ENCODE data around the gene TM9SF4. TPM values are rescaled to one million over a fixed set of nuclear protein-coding genes. Genes with fewer than 3 reads are reported as not detected.

The TM9SF4 gene
- total and polyA plus RNA-seq, 4 donors, result 18.4 to 46.6 (median 38.5) TPM

DNA sequence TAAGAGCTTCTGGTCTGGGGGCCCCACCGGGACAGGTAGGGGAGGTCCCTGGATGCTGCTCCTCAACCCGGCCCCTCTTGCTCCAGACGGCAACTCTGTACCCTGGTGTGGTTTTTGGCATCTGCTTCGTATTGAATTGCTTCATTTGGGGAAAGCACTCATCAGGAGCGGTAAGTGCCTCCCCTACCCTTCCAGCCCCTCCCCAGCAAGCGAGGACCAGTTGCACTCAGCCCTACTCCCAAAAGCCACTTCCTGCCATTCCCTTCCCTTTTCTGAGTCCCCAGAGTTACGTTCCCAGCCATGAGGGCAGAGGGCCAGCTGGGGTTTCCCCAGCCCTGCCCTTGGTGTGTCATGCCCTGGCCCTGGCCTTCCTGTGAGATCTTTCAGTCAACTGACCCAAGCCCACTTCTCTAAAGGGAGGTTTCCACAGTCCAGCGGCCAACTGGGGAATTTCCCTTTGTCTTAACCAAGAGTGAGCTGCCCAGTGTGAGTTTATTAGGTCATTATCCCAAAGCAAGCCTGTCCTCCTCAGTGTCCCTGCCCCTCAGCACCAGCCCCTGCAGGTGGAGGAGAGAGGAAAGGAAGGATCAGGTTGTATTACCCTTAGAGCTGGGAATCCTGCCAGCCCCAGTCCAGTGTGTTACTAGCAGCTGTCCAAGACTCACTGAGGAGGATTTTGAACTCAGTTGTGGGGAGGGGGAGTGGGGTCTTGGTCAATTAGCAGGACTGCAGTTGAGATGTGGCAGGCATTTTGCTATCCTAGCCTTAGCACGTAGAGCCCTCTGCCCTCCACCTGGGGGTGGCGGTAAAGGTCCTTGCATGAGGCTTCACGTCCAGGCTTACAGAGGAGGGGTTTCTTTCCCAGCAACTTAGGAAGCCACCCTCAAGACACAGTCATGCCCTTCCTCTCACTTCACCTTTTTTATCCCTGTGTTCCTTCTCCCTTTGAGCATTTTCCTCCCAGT, 45.8 kb downstream of the TM9SF4 start:
- Histone ChIP-seq H3K4me1 (ENCODE audit: control insufficient read depth in 5 of 5, insufficient read depth in 5 of 5, low read length in 5 of 5) (peaks cover 0 to 3% (median 0%) of the 10 kb centered on the region in 5 donors), H3K9me3 (ENCODE audit: control insufficient read depth in 4 of 4, insufficient read depth in 3 of 4, low read length in 3 of 4) (peaks cover 0 to 2% (median 0%) of the 10 kb centered on the region in 4 donors), H3K27ac (ENCODE audit: low read depth in 1 of 2, low read length in 1 of 2) (peak overlapping the region; percentile 22 to 80), H3K9ac (ENCODE audit: insufficient read depth in 1 of 2, low read length in 2 of 2) (no peak overlapping the region), H3K36me3 (ENCODE audit: control insufficient read depth in 4 of 4, insufficient read depth in 4 of 4, low read length in 4 of 4) (peaks cover 0 to 45% (median 35%) of the 10 kb centered on the region in 4 donors), H3K27me3 (ENCODE audit: control insufficient read depth in 3 of 3, insufficient read depth in 3 of 3, low read length in 2 of 3) (no peaks in the 10 kb centered on the region), H3K4me3 (no peak overlapping the region)
- 16% methylated on average over 11 of the region's 11 CpGs for WGBS, 2 donors
- DNase-seq (peak; percentile 40 to 61 (median 47)), ATAC-seq (ENCODE audit: insufficient read depth, low FRiP score) (peak; percentile 93)
- TF ChIP-seq, protein P1, sequence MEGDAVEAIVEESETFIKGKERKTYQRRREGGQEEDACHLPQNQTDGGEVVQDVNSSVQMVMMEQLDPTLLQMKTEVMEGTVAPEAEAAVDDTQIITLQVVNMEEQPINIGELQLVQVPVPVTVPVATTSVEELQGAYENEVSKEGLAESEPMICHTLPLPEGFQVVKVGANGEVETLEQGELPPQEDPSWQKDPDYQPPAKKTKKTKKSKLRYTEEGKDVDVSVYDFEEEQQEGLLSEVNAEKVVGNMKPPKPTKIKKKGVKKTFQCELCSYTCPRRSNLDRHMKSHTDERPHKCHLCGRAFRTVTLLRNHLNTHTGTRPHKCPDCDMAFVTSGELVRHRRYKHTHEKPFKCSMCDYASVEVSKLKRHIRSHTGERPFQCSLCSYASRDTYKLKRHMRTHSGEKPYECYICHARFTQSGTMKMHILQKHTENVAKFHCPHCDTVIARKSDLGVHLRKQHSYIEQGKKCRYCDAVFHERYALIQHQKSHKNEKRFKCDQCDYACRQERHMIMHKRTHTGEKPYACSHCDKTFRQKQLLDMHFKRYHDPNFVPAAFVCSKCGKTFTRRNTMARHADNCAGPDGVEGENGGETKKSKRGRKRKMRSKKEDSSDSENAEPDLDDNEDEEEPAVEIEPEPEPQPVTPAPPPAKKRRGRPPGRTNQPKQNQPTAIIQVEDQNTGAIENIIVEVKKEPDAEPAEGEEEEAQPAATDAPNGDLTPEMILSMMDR (IDR thresholded peaks at IDR 0.05; ENCODE audit: control extremely low read depth, extremely low read depth), result no peak

DNA sequence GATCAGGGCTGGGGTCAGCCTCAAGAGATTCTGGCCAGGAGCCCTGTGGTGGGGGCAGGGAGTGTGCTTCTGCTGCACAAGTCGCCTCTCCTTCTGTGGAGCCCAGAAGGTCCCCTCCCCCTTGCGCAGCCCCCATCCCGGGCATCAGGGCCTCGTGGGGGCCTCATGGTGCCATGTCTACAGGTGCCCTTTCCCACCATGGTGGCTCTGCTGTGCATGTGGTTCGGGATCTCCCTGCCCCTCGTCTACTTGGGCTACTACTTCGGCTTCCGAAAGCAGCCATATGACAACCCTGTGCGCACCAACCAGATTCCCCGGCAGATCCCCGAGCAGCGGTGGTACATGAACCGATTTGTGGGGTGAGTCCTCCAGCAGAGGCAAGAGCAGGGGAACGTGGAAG, 48.1 kb downstream of the TM9SF4 start:
- Histone ChIP-seq H3K9me3 (ENCODE audit: control insufficient read depth in 4 of 4, insufficient read depth in 3 of 4, low read length in 3 of 4) (no peaks in the 10 kb centered on the region), H3K27me3 (ENCODE audit: control insufficient read depth in 3 of 3, insufficient read depth in 3 of 3, low read length in 2 of 3) (no peaks in the 10 kb centered on the region), H3K27ac (ENCODE audit: low read depth in 1 of 2, low read length in 1 of 2) (no peak overlapping the region), H3K36me3 (ENCODE audit: control insufficient read depth in 4 of 4, insufficient read depth in 4 of 4, low read length in 4 of 4) (peaks cover 15 to 42% (median 36%) of the 10 kb centered on the region in 4 donors), H3K9ac (ENCODE audit: insufficient read depth in 1 of 2, low read length in 2 of 2) (no peak overlapping the region), H3K4me1 (ENCODE audit: control insufficient read depth in 5 of 5, insufficient read depth in 5 of 5, low read length in 5 of 5) (peaks cover 0 to 7% (median 3%) of the 10 kb centered on the region in 5 donors), H3K4me3 (no peak overlapping the region)
- WGBS, 2 donors, result 96% methylated on average over 14 of the region's 14 CpGs
- ATAC-seq (ENCODE audit: insufficient read depth, low FRiP score), result no peak
- DNase-seq, result no peak
- TF ChIP-seq, protein P1 (IDR thresholded peaks at IDR 0.05; ENCODE audit: control extremely low read depth, extremely low read depth), result no peak

DNA sequence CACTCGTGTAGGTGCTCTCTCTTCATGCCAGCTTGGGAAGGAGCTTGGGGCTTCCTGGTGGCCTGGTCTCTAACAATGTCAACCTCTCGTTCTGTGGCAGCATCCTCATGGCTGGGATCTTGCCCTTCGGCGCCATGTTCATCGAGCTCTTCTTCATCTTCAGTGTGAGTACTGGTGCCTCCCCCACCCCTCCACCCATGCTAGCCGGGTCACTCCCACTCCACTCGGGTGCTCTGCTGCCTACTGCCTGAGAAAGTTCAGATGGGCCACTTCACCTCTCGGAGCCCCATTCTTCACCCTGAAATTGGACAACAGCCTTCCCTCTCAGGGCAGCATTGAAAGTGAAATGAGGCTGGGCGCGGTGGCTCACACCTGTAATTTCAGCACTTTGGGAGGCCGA, 48.8 kb downstream of the TM9SF4 start:
- Histone ChIP-seq H3K27me3 (ENCODE audit: control insufficient read depth in 3 of 3, insufficient read depth in 3 of 3, low read length in 2 of 3) (no peaks in the 10 kb centered on the region), H3K4me3 (no peak overlapping the region), H3K9ac (ENCODE audit: insufficient read depth in 1 of 2, low read length in 2 of 2) (no peak overlapping the region), H3K4me1 (ENCODE audit: control insufficient read depth in 5 of 5, insufficient read depth in 5 of 5, low read length in 5 of 5) (peaks cover 0 to 10% (median 3%) of the 10 kb centered on the region in 5 donors), H3K36me3 (ENCODE audit: control insufficient read depth in 4 of 4, insufficient read depth in 4 of 4, low read length in 4 of 4) (peaks cover 15 to 40% (median 32%) of the 10 kb centered on the region in 4 donors), H3K9me3 (ENCODE audit: control insufficient read depth in 4 of 4, insufficient read depth in 3 of 4, low read length in 3 of 4) (no peaks in the 10 kb centered on the region), H3K27ac (ENCODE audit: low read depth in 1 of 2, low read length in 1 of 2) (no peak overlapping the region)
- TF ChIP-seq, protein P1 (IDR thresholded peaks at IDR 0.05; ENCODE audit: control extremely low read depth, extremely low read depth), result no peak
- ATAC-seq (ENCODE audit: insufficient read depth, low FRiP score) (no peak), DNase-seq (no peak)
- WGBS, 2 donors, result 98% methylated on average over 11 of the region's 11 CpGs
